Keratinocyte (primary cell): Measurements from ENCODE around the gene CSMD2. TPM values are rescaled to one million over a fixed set of nuclear protein-coding genes. Genes with fewer than 3 reads are reported as not detected.

Experiments used
- DNase-seq: peaks from one replicate; pipeline ENCODE4 v3.0.0-alpha.2; 2011; ENCODE audit warnings: low read depth, missing footprints, low spot score
- FAIRE-seq: peaks from 2 replicates; lab custom pipeline; 2011; peaks lifted over from hg19 to GRCh38; lab: Jason Lieb, UNC
- H2AFZ ChIP-seq: 2 replicates; pipeline ENCODE4 v1.6.0; 2012; ENCODE audit warnings: low read length, control low read depth, inconsistent platforms; ENCODE audit not compliant: control insufficient read depth
- H3K27ac ChIP-seq: 2 replicates; pipeline ENCODE4 v1.5.1; 2011; ENCODE audit warnings: low read length; ENCODE audit not compliant: control insufficient read depth, insufficient read depth
- H3K27me3 ChIP-seq: 3 replicates; pipeline ENCODE4 v1.6.0; 2011; ENCODE audit warnings: low read length; ENCODE audit not compliant: control insufficient read depth, insufficient read depth; ENCODE audit errors: extremely low read depth
- H3K36me3 ChIP-seq, 2 experiments: 2 replicates in 1 of 2; 3 replicates in 1 of 2; pipeline ENCODE4 v1.5.1; 2011; ENCODE audit warnings: low read length in 2 of 2, mild to moderate bottlenecking in 1 of 2; ENCODE audit not compliant: control insufficient read depth in 2 of 2, insufficient read depth in 2 of 2; ENCODE audit errors: extremely low read depth in 1 of 2
- H3K4me1 ChIP-seq: 3 replicates; pipeline ENCODE4 v1.5.1; 2011; ENCODE audit warnings: low read length; ENCODE audit not compliant: control insufficient read depth, insufficient read depth; ENCODE audit errors: extremely low read depth
- H3K4me2 ChIP-seq: 3 replicates; pipeline ENCODE4 v1.6.0; 2011; ENCODE audit warnings: low read depth, low read length; ENCODE audit not compliant: control insufficient read depth, insufficient read depth; ENCODE audit errors: extremely low read depth
- H3K4me3 ChIP-seq, 3 experiments: fragments of 200-600 bp in 1 of 3; sonication (generic) in 1 of 3; 2 replicates in 2 of 3; 3 replicates in 1 of 3; pipeline ENCODE4 v1.5.1; 2011 to 2016; ENCODE audit warnings: low read length in 3 of 3, mild to moderate bottlenecking in 3 of 3, control low read depth in 2 of 3, inconsistent platforms in 1 of 3, low read depth in 1 of 3, mixed read lengths in 1 of 3, mixed run types in 1 of 3, moderate library complexity in 1 of 3; ENCODE audit not compliant: control insufficient read depth in 2 of 3, insufficient read depth in 2 of 3; ENCODE audit errors: extremely low read depth in 1 of 3
- H3K79me2 ChIP-seq: 2 replicates; pipeline ENCODE4 v1.6.0; 2012; ENCODE audit warnings: low read length; ENCODE audit not compliant: control insufficient read depth, insufficient read depth
- H3K9ac ChIP-seq: 3 replicates; pipeline ENCODE4 v1.6.0; 2011; ENCODE audit warnings: low read length; ENCODE audit not compliant: control insufficient read depth, insufficient read depth; ENCODE audit errors: extremely low read depth
- H3K9me1 ChIP-seq: 3 replicates; pipeline ENCODE4 v1.6.0; 2011; ENCODE audit warnings: low read length; ENCODE audit not compliant: control insufficient read depth, insufficient read depth; ENCODE audit errors: extremely low read depth
- H3K9me3 ChIP-seq: 2 replicates; pipeline ENCODE4 v1.5.1; 2012; ENCODE audit warnings: low read depth, low read length; ENCODE audit not compliant: control insufficient read depth
- H4K20me1 ChIP-seq: 3 replicates; pipeline ENCODE4 v1.6.0; 2011; ENCODE audit warnings: low read length; ENCODE audit not compliant: control insufficient read depth, insufficient read depth; ENCODE audit errors: extremely low read depth
- CTCF ChIP-seq, 3 experiments: IDR thresholded peaks in 1 of 3; conservative IDR thresholded peaks in 1 of 3; optimal IDR thresholded peaks in 1 of 3; 2 replicates in 2 of 3; 3 replicates in 1 of 3; pipeline versions ENCODE3 to v1.5.1; 2011; ENCODE audit warnings: low read length in 3 of 3, mild to moderate bottlenecking in 3 of 3, moderate library complexity in 2 of 3, control low read depth in 1 of 3, inconsistent platforms in 1 of 3; ENCODE audit not compliant: insufficient read depth in 2 of 3; ENCODE audit errors: extremely low read depth in 1 of 3
- EZH2 ChIP-seq: IDR thresholded peaks from one replicate; pipeline ENCODE4 v1.6.1; 2012; ENCODE audit warnings: inconsistent platforms, mild to moderate bottlenecking, low read length, moderate library complexity
- dilution Hi-C: fragments of 300-500 bp; cut with MboI; formaldehyde crosslinking; loops from one replicate; pipeline ENCODE4 v1.7.0; 2020; ENCODE audit warnings: low sequenced_read_pairs; ENCODE audit not compliant: extremely low pct_ligation_motif_present
- polyA plus RNA-seq, 5 experiments: library from polyadenylated mRNA; depleted of rRNA in 3 of 5; stranded (reverse) in 3 of 5; stranded (forward) in 1 of 5; unstranded in 1 of 5; fragments of >200 nt; gene quantifications; 1 replicate in 1 of 5; 2 replicates in 3 of 5; 3 replicates in 1 of 5; pipeline versions ENCODE4 v1.2.1 to v1.2.3, GENCODE V29; 2011 to 2012; ENCODE audit warnings: missing spikeins in 2 of 5, low read depth in 1 of 5, low replicate concordance in 1 of 5

CSMD2 gene
- polyA plus RNA-seq, 1 donor (not counting 4 experiments of a cell fraction or from before 2014, with no cell fraction given) = 2.0 TPM

- Histone ChIP-seq H3K27ac (no peak overlapping the region), H2AFZ (no peak overlapping the region), H3K27me3 (no peaks in the 10 kb centered on the region), H3K9ac (no peak overlapping the region), H3K4me3 (no peak overlapping the region), H3K9me1 (no peaks in the 10 kb centered on the region), H3K9me3 (no peaks in the 10 kb centered on the region), H4K20me1 (no peaks in the 10 kb centered on the region), H3K4me2 (no peak overlapping the region), H3K36me3 (no peaks in the 10 kb centered on the region), H3K4me1 (no peaks in the 10 kb centered on the region), H3K79me2 (no peaks in the 10 kb centered on the region)
- DNase-seq = no peak
- no peak for TF ChIP-seq EZH2
- no peak for TF ChIP-seq CTCF (optimal IDR thresholded peaks at IDR 0.05 in 1 of 3, IDR thresholded peaks at IDR 0.05 in 1 of 3, conservative IDR thresholded peaks at IDR 0.05 in 1 of 3; ENCODE audit: extremely low read depth in 1 of 3, insufficient read depth in 2 of 3, low read length in 3 of 3)
- no peak for FAIRE-seq
- dilution Hi-C loops = no loop called here
Measured at GRCh38 chr1:33741749-33742148, 423.3 kb downstream of the CSMD2 start.

GRCh38 chr1:33740040-33740744, 424.8 kb downstream of the CSMD2 start:
- no peak for FAIRE-seq
- no peaks in the 10 kb centered on the region for H3K27me3 ChIP-seq
- TF ChIP-seq CTCF (optimal IDR thresholded peaks at IDR 0.05 in 1 of 3, IDR thresholded peaks at IDR 0.05 in 1 of 3, conservative IDR thresholded peaks at IDR 0.05 in 1 of 3; ENCODE audit: extremely low read depth in 1 of 3, insufficient read depth in 2 of 3, low read length in 3 of 3) (no peak), EZH2 (no peak)
- no peak for DNase-seq
- H3K4me2 ChIP-seq = no peak overlapping the region
- H3K79me2 ChIP-seq = no peaks in the 10 kb centered on the region
- no peaks in the 10 kb centered on the region for H3K9me3 ChIP-seq
- H3K4me3 ChIP-seq = no peak overlapping the region
- H3K36me3 ChIP-seq = no peaks in the 10 kb centered on the region
- no peaks in the 10 kb centered on the region for H3K9me1 ChIP-seq
- H2AFZ ChIP-seq = no peak overlapping the region
- H3K4me1 ChIP-seq = no peaks in the 10 kb centered on the region
- H3K9ac ChIP-seq = no peak overlapping the region
- H4K20me1 ChIP-seq = no peaks in the 10 kb centered on the region
- dilution Hi-C loops = no loop called here
- H3K27ac ChIP-seq = no peak overlapping the region
